ENCODE measurements around the gene SH3YL1.

- TF ChIP-seq POLR2A (IDR thresholded peaks at IDR 0.05; ENCODE audit: low read length) (no peak), BHLHE40 (IDR thresholded peaks at IDR 0.05; ENCODE audit: low read depth, low read length) (no peak), MAZ (IDR thresholded peaks at IDR 0.05; ENCODE audit: borderline replicate concordance, low read depth, low read length) (no peak), CTCF (IDR thresholded peaks at IDR 0.05) (no peak)
Observed at GRCh38 chr2:273333-273732, 9.5 kb upstream of the SH3YL1 start.
